AG04450 (cell line): ENCODE data around the gene OLFM4. TPM values are rescaled to one million over a fixed set of nuclear protein-coding genes. Genes with fewer than 3 reads are reported as not detected.

ENCODE experiments used
- CTCF ChIA-PET: fragments of 300-600, 350-600 bp; formaldehyde crosslinking; extraction: SDS; loops from one replicate; lab custom pipeline; 2022; ENCODE audit warnings: antibody characterized with exemption, inconsistent platforms; lab: Charles Lee
- POLR2A ChIA-PET: fragments of 350-600 bp; formaldehyde crosslinking; extraction: SDS; loops from one replicate; lab custom pipeline; 2021; ENCODE audit warnings: antibody characterized with exemption, inconsistent platforms; lab: Yijun Ruan, JAX
- DNase-seq: peaks from one replicate; pipeline ENCODE4 v3.0.0-alpha.2; 2011; ENCODE audit warnings: low read depth, low spot score
- H3K27ac ChIP-seq: one replicate; pipeline ENCODE4 v1.5.1; 2012; ENCODE audit warnings: low read depth, low read length, control low read depth
- H3K27me3 ChIP-seq: one replicate; pipeline ENCODE4 v1.6.0; 2012; ENCODE audit warnings: low read length; ENCODE audit not compliant: control insufficient read depth, insufficient read depth
- H3K4me3 ChIP-seq: 2 replicates; pipeline ENCODE4 v1.5.1; 2011; ENCODE audit warnings: mild to moderate bottlenecking, low read depth, low read length, control low read depth
- H3K9me3 ChIP-seq: 2 replicates; pipeline ENCODE4 v1.5.1; 2012; ENCODE audit warnings: low read length; ENCODE audit not compliant: control insufficient read depth, insufficient read depth
- CTCF ChIP-seq: IDR thresholded peaks from 2 replicates; pipeline ENCODE4 v1.5.1; 2011; ENCODE audit warnings: low read depth, low read length, control low read depth, inconsistent platforms
- polyA plus RNA-seq: library from polyadenylated mRNA; depleted of rRNA; stranded (reverse); fragments of >200 nt; gene quantifications from 2 replicates; pipeline ENCODE4 v1.2.3, GENCODE V29; 2011

The OLFM4 gene
- polyA plus RNA-seq, 1 experiment, result not detected

GRCh38 chr13:52991344-52992020, 37.1 kb upstream of the OLFM4 start:
- Histone ChIP-seq H3K4me3 (no peak overlapping the region), H3K27me3 (no peaks in the 10 kb centered on the region), H3K9me3 (no peaks in the 10 kb centered on the region), H3K27ac (no peak overlapping the region)
- POLR2A ChIA-PET, result no interaction called here
- no peak for DNase-seq
- CTCF ChIA-PET, result no interaction called here
- TF ChIP-seq CTCF, result no peak

GRCh38 chr13:52992110-52992509, 36.5 kb upstream of the OLFM4 start:
- no peak overlapping the region for H3K4me3 ChIP-seq
- ChIA-PET CTCF (no interaction called here), POLR2A (no interaction called here)
- no peaks in the 10 kb centered on the region for H3K27me3 ChIP-seq
- no peak overlapping the region for H3K27ac ChIP-seq
- DNase-seq, result no peak
- no peaks in the 10 kb centered on the region for H3K9me3 ChIP-seq
- TF ChIP-seq CTCF, result no peak

- CTCF ChIA-PET, result interaction anchor here (1.0 kb wide), 1 partner anchor 16 kb away, joined by 3 read pairs; no protein-coding TSS in a partner anchor
- H3K9me3 ChIP-seq, result no peaks in the 10 kb centered on the region
- no peak for TF ChIP-seq CTCF
- no peak overlapping the region for H3K27ac ChIP-seq
- H3K27me3 ChIP-seq, result no peaks in the 10 kb centered on the region
- no peak for DNase-seq
- POLR2A ChIA-PET, result no interaction called here
- no peak overlapping the region for H3K4me3 ChIP-seq
Measured at GRCh38 chr13:52994051-52994450, 34.6 kb upstream of the OLFM4 start.

GRCh38 chr13:52994865-52995264, 33.7 kb upstream of the OLFM4 start:
- H3K9me3 ChIP-seq, result no peaks in the 10 kb centered on the region
- POLR2A ChIA-PET, result no interaction called here
- no peaks in the 10 kb centered on the region for H3K27me3 ChIP-seq
- DNase-seq, result no peak
- CTCF ChIA-PET, result interaction anchor here (1.0 kb wide), 1 partner anchor 15 kb away, joined by 3 read pairs; no protein-coding TSS in a partner anchor
- no peak overlapping the region for H3K27ac ChIP-seq
- no peak for TF ChIP-seq CTCF
- no peak overlapping the region for H3K4me3 ChIP-seq

GRCh38 chr13:52995946-52996345, 32.7 kb upstream of the OLFM4 start:
- CTCF ChIA-PET, result no interaction called here

More at GRCh38 chr13:52995946-52996345, 32.7 kb upstream of the OLFM4 start:
- no peaks in the 10 kb centered on the region for H3K27me3 ChIP-seq
- POLR2A ChIA-PET, result no interaction called here
- no peak for DNase-seq
- H3K4me3 ChIP-seq, result no peak overlapping the region
- H3K9me3 ChIP-seq, result no peaks in the 10 kb centered on the region
- no peak overlapping the region for H3K27ac ChIP-seq
- no peak for TF ChIP-seq CTCF
